Measurements from ENCODE around the gene MED25. TPM values are rescaled to one million over a fixed set of nuclear protein-coding genes. Genes with fewer than 3 reads are reported as not detected.
A peak's percentile ranks its signal among the peaks of the same experiment; 100 is the strongest.

Gene MED25
- total and polyA plus RNA-seq, 9 of the 15 experiments (the other 6 are each of a cell fraction or from before 2014, with no cell fraction given), result 4.1 to 93.9 (median 19.3) TPM

DNA sequence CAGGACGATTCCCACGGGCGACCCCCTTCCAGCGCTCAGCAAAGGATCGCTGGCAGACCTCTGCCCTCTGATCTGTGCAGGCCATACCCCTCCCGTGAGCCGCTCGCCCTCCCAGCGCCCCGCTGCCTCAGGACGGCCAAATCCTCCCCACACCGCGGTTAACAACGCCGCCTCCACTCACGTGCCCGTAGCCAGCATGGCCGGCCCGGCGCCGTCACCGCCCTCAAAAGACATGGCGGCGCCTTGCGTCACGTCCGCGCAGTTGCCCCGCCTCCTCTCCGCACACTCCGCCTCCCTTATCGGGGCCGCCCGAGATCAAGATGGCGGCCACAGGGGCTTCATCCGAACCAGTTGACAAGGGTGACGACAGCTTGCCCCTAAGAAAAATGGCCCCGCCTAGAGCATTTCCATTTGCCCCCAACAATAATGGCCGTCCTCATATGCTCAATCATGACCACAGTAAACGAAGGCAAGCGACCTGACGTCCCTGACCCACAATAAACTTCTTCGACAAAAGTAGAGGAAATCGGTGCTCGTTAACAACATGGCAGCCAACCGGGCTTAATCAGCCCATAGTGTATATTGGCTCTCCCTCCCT lies 58.4 kb downstream of the MED25 start (continued):
- TF ChIP-seq, protein P1, sequence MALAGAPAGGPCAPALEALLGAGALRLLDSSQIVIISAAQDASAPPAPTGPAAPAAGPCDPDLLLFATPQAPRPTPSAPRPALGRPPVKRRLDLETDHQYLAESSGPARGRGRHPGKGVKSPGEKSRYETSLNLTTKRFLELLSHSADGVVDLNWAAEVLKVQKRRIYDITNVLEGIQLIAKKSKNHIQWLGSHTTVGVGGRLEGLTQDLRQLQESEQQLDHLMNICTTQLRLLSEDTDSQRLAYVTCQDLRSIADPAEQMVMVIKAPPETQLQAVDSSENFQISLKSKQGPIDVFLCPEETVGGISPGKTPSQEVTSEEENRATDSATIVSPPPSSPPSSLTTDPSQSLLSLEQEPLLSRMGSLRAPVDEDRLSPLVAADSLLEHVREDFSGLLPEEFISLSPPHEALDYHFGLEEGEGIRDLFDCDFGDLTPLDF (CRISPR knock-in tag; IDR thresholded peaks at IDR 0.05), result 0 out of 2 replicates have a peak, but pooled peaks have one; percentile 72
- TF ChIP-seq RUNX1 (IDR thresholded peaks at IDR 0.05; ENCODE audit: low read depth) (peak; percentile 72; the same call in 1 of the 2 replicates), KDM4B (IDR thresholded peaks at IDR 0.05; ENCODE audit: borderline replicate concordance in 2 of 2, low read depth in 1 of 2) (peak in 1 of 2 experiments; percentile 82; a peak in 2 of 4 replicates), BCL6 (CRISPR knock-in tag; IDR thresholded peaks at IDR 0.05) (0 out of 2 replicates have a peak, but pooled peaks have one; percentile 26), ARID1B (IDR thresholded peaks at IDR 0.05) (no peak; the same call in 1 of the 2 replicates), ARNT (IDR thresholded peaks at IDR 0.05) (0 out of 4 replicates have a peak, but pooled peaks of 1 of the 2 experiments have one; percentile 72), CXXC5 (CRISPR knock-in tag; IDR thresholded peaks at IDR 0.05) (peak; percentile 83), CSDE1 (IDR thresholded peaks at IDR 0.05) (peak in 1 of 2 experiments; percentile 97; a peak in 2 of 4 replicates), EGR1 (conservative IDR thresholded peaks at IDR 0.05) (peak; percentile 61), ILK (tag; IDR thresholded peaks at IDR 0.05; ENCODE audit: borderline replicate concordance, low read depth) (no peak), MTA3 (IDR thresholded peaks at IDR 0.05; ENCODE audit: borderline replicate concordance) (peak; percentile 75; the same call in 1 of the 2 replicates), HDAC2 (IDR thresholded peaks at IDR 0.05) (0 out of 2 replicates have a peak, but pooled peaks have one; percentile 17), RB1 (IDR thresholded peaks at IDR 0.05; ENCODE audit: low read depth) (peak; percentile 69), JUNB (CRISPR knock-in tag; conservative IDR thresholded peaks at IDR 0.05) (no peak), SIN3A (IDR thresholded peaks at IDR 0.05; ENCODE audit: borderline replicate concordance in 2 of 2, control insufficient read depth in 1 of 2, low read depth in 2 of 2, low read length in 2 of 2) (peak; percentile 42 to 75; a peak in 3 of 4 replicates), SAFB2 (IDR thresholded peaks at IDR 0.05; ENCODE audit: borderline replicate concordance, low read depth, low read length, severe bottlenecking) (no peak)
- TF ChIP-seq, protein P2, sequence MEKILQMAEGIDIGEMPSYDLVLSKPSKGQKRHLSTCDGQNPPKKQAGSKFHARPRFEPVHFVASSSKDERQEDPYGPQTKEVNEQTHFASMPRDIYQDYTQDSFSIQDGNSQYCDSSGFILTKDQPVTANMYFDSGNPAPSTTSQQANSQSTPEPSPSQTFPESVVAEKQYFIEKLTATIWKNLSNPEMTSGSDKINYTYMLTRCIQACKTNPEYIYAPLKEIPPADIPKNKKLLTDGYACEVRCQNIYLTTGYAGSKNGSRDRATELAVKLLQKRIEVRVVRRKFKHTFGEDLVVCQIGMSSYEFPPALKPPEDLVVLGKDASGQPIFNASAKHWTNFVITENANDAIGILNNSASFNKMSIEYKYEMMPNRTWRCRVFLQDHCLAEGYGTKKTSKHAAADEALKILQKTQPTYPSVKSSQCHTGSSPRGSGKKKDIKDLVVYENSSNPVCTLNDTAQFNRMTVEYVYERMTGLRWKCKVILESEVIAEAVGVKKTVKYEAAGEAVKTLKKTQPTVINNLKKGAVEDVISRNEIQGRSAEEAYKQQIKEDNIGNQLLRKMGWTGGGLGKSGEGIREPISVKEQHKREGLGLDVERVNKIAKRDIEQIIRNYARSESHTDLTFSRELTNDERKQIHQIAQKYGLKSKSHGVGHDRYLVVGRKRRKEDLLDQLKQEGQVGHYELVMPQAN (IDR thresholded peaks at IDR 0.05; ENCODE audit: borderline replicate concordance), result peak; percentile 64; the same call in 1 of the 2 replicates
- TF ChIP-seq, protein P3, sequence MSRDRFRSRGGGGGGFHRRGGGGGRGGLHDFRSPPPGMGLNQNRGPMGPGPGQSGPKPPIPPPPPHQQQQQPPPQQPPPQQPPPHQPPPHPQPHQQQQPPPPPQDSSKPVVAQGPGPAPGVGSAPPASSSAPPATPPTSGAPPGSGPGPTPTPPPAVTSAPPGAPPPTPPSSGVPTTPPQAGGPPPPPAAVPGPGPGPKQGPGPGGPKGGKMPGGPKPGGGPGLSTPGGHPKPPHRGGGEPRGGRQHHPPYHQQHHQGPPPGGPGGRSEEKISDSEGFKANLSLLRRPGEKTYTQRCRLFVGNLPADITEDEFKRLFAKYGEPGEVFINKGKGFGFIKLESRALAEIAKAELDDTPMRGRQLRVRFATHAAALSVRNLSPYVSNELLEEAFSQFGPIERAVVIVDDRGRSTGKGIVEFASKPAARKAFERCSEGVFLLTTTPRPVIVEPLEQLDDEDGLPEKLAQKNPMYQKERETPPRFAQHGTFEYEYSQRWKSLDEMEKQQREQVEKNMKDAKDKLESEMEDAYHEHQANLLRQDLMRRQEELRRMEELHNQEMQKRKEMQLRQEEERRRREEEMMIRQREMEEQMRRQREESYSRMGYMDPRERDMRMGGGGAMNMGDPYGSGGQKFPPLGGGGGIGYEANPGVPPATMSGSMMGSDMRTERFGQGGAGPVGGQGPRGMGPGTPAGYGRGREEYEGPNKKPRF (IDR thresholded peaks at IDR 0.05; ENCODE audit: low read depth, low read length), result no peak
- TF ChIP-seq, protein P4, sequence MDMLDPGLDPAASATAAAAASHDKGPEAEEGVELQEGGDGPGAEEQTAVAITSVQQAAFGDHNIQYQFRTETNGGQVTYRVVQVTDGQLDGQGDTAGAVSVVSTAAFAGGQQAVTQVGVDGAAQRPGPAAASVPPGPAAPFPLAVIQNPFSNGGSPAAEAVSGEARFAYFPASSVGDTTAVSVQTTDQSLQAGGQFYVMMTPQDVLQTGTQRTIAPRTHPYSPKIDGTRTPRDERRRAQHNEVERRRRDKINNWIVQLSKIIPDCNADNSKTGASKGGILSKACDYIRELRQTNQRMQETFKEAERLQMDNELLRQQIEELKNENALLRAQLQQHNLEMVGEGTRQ (CRISPR knock-in tag; IDR thresholded peaks at IDR 0.05), result peak; percentile 78
- TF ChIP-seq, protein P5, sequence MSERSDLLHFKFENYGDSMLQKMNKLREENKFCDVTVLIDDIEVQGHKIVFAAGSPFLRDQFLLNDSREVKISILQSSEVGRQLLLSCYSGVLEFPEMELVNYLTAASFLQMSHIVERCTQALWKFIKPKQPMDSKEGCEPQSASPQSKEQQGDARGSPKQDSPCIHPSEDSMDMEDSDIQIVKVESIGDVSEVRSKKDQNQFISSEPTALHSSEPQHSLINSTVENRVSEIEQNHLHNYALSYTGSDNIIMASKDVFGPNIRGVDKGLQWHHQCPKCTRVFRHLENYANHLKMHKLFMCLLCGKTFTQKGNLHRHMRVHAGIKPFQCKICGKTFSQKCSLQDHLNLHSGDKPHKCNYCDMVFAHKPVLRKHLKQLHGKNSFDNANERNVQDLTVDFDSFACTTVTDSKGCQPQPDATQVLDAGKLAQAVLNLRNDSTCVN (CRISPR knock-in tag; IDR thresholded peaks at IDR 0.05), result 0 out of 2 replicates have a peak, but pooled peaks have one; percentile 42

All from K562 (cell line).